Measurements from ENCODE around the gene MED9. TPM values are rescaled to one million over a fixed set of nuclear protein-coding genes. Genes with fewer than 3 reads are reported as not detected.

MED9 gene
- total and polyA plus RNA-seq, 9 of the 15 experiments (the other 6 are each of a cell fraction or from before 2014, with no cell fraction given) = 2.2 to 15.8 (median 12.7) TPM

DNA sequence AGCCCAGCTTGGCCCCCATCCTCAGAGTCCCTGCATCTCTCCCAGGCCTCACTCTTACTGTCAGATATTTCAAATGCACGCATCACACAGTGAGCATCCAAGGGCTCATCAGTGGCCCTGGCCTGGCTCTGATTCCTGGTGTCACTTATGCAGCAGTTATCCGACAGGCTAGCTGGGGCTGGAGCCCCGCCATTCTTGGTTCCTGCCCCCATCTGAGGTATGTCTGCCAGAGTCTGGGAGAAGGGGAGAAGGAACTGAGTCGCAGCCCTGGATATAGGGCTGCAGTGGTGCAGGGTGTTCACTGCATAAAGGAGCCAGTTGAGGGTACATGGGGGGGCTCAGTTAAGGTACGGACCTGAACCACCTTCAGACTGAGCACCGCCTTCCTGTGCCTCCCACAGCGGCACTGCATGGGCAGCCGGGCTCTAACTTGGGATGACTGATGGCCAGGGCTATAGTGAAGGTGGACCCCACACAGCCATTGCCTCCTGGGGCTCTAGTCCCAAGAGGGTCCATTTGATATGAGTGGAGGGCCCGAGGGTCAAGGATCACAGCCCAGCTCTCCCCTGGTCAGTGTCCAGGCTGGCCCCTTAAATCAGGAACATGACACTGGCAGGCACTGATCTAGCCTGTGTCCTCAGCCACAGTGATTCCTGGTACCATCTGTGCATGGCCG is 21.2 kb downstream of the MED9 start:
- FAIRE-seq (no peak), ATAC-seq (no peak), DNase-seq (ENCODE audit: extremely low read depth in 1 of 4, low spot score in 3 of 4) (no peak)
- Histone ChIP-seq H3K9me1 (ENCODE audit: control insufficient read depth, insufficient read depth, low read length) (no peaks in the 10 kb centered on the region), H3K4me3 (no peak overlapping the region), H2AFZ (ENCODE audit: low read depth, low read length) (no peak overlapping the region), H3K4me1 (replicated peaks in 1 of 2; ENCODE audit: control insufficient read depth in 2 of 2, insufficient read depth in 2 of 2, low read length in 2 of 2) (peaks cover 0 to 16% of the 10 kb centered on the region in 2 experiments; a peak in 3 of 5 replicates), H3K27ac (ENCODE audit: extremely low read depth, low read depth, low read length) (no peak overlapping the region), H3K36me3 (ENCODE audit: control insufficient read depth, insufficient read depth, low read length) (peaks cover 5% of the 10 kb centered on the region; the same call in 1 of the 3 replicates), H4K20me1 (replicated peaks; ENCODE audit: control insufficient read depth, insufficient read depth, low read length) (no peaks in the 10 kb centered on the region), H3K9ac (ENCODE audit: insufficient read depth in 1 of 2, low read depth in 2 of 2, low read length in 2 of 2) (0 out of 4 replicates have a peak overlapping the region, but pooled peaks of 1 of the 2 experiments have one; percentile 4), H3K9me3 (replicated peaks; ENCODE audit: control insufficient read depth, insufficient read depth, low read depth, low read length) (no peaks in the 10 kb centered on the region), H3K27me3 (ENCODE audit: control insufficient read depth in 2 of 2, insufficient read depth in 2 of 2, low read length in 2 of 2) (peaks cover 3 to 28% of the 10 kb centered on the region in 2 experiments; a peak in 2 of 5 replicates), H3K79me2 (ENCODE audit: control insufficient read depth, insufficient read depth, low read length) (no peaks in the 10 kb centered on the region), H3K4me2 (ENCODE audit: insufficient read depth, low read length) (no peak overlapping the region)
- POLR2A ChIA-PET = interaction anchor here (1.2 kb wide), 1 partner anchor 12 kb away, joined by 7 read pairs; no protein-coding TSS in a partner anchor
- BruUV-seq (replicated peaks) = no TSS peak
- CTCF ChIA-PET (ENCODE audit: low intra/inter-chr PET ratio) = no interaction called here
- no peak for TF ChIP-seq EP300 (IDR thresholded peaks at IDR 0.05; ENCODE audit: low read length)
- TF ChIP-seq IFI16 (CRISPR knock-in tag; IDR thresholded peaks at IDR 0.05) = no peak
- no peak for TF ChIP-seq STAT6 (CRISPR knock-in tag; IDR thresholded peaks at IDR 0.05)
- no peak for TF ChIP-seq FOXP1 (CRISPR knock-in tag; IDR thresholded peaks at IDR 0.05)
- TF ChIP-seq, protein P1, sequence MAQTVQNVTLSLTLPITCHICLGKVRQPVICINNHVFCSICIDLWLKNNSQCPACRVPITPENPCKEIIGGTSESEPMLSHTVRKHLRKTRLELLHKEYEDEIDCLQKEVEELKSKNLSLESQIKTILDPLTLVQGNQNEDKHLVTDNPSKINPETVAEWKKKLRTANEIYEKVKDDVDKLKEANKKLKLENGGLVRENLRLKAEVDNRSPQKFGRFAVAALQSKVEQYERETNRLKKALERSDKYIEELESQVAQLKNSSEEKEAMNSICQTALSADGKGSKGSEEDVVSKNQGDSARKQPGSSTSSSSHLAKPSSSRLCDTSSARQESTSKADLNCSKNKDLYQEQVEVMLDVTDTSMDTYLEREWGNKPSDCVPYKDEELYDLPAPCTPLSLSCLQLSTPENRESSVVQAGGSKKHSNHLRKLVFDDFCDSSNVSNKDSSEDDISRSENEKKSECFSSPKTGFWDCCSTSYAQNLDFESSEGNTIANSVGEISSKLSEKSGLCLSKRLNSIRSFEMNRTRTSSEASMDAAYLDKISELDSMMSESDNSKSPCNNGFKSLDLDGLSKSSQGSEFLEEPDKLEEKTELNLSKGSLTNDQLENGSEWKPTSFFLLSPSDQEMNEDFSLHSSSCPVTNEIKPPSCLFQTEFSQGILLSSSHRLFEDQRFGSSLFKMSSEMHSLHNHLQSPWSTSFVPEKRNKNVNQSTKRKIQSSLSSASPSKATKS (CRISPR knock-in tag; IDR thresholded peaks at IDR 0.05) = no peak
- TF ChIP-seq SIRT6 (IDR thresholded peaks at IDR 0.05; ENCODE audit: low read depth, low read length) = no peak
- TF ChIP-seq ZNF263 (CRISPR knock-in tag; IDR thresholded peaks at IDR 0.05; ENCODE audit: borderline replicate concordance) = no peak
- TF ChIP-seq FOS (IDR thresholded peaks at IDR 0.05; ENCODE audit: extremely low read depth, insufficient read length) = no peak
- no peak for TF ChIP-seq ZNF174 (CRISPR knock-in tag; IDR thresholded peaks at IDR 0.05)
- no peak for TF ChIP-seq KLF13 (tag; IDR thresholded peaks at IDR 0.05; ENCODE audit: borderline replicate concordance, low read depth)
- TF ChIP-seq SMAD2 (IDR thresholded peaks at IDR 0.05; ENCODE audit: low read depth, low read length) = no peak
- in situ Hi-C loops (cut with MboI) (no loop called here), intact Hi-C loops (cut with micrococcal nuclease) (loop anchor here (2.0 to 5.0 kb wide), 3 partner anchors 71 to 144 kb away; no protein-coding TSS in a partner anchor)
- WGBS (ENCODE audit: insufficient coverage, low coverage, missing lambda C conversion rate) = 33% methylated on average over 6 of the region's 10 CpGs

Data from K562 (cell line).